HUES48 (cell line): ENCODE measurements around the gene TENM4.

Source experiments
- H3K27ac ChIP-seq: one replicate; pipeline ENCODE4 v1.7.0; 2013; ENCODE audit warnings: low read depth, low read length, inconsistent platforms
- H3K27me3 ChIP-seq: 2 replicates; pipeline ENCODE4 v1.6.1; 2013; ENCODE audit warnings: mild to moderate bottlenecking, low read length; ENCODE audit not compliant: control insufficient read depth, insufficient read depth
- H3K36me3 ChIP-seq: 2 replicates; pipeline ENCODE4 v1.6.1; 2013; ENCODE audit warnings: low read length; ENCODE audit not compliant: control insufficient read depth, insufficient read depth
- H3K4me1 ChIP-seq: 2 replicates; pipeline ENCODE4 v1.6.1; 2013; ENCODE audit warnings: mild to moderate bottlenecking, low read length; ENCODE audit not compliant: control insufficient read depth, insufficient read depth
- H3K4me3 ChIP-seq: 2 replicates; pipeline ENCODE4 v1.5.1; 2013; ENCODE audit warnings: mild to moderate bottlenecking, low read depth, low read length
- H3K9ac ChIP-seq: 2 replicates; pipeline ENCODE4 v1.6.1; 2013; ENCODE audit warnings: mild to moderate bottlenecking, low read depth, low read length, moderate library complexity
- H3K9me3 ChIP-seq: 2 replicates; pipeline ENCODE4 v1.6.1; 2013; ENCODE audit warnings: low read length; ENCODE audit not compliant: control insufficient read depth, insufficient read depth

The TENM4 gene

GRCh38 chr11:78786746-78787145, 654.1 kb downstream of the TENM4 start:
- Histone ChIP-seq H3K4me1 (peaks cover 9% of the 10 kb centered on the region; the same call in 1 of the 2 replicates), H3K9me3 (no peaks in the 10 kb centered on the region), H3K9ac (no peak overlapping the region), H3K4me3 (no peak overlapping the region), H3K36me3 (no peaks in the 10 kb centered on the region), H3K27ac (no peak overlapping the region), H3K27me3 (no peaks in the 10 kb centered on the region)

DNA sequence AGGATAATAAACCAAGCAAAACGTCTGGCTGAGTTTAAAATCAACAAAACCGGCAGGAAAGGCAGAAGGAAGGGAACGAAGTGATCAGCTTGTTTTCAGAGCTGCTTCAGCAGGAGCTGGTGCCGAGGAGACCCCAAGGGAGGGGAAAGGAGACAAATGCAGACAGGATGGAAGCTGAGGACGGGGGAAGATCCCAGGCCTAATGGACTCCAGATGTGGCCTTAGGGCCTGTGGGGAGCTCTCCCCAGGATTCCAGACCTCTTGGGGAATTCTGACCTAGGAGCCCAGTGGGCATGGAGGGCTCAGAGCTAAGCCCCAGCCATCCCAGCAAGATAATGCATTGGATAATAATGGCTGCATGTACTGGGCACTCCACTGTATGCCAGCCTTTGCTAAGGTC, 654.7 kb downstream of the TENM4 start:
- H3K27me3 ChIP-seq, result no peaks in the 10 kb centered on the region
- H3K36me3 ChIP-seq, result no peaks in the 10 kb centered on the region
- H3K9me3 ChIP-seq, result no peaks in the 10 kb centered on the region
- H3K9ac ChIP-seq, result no peak overlapping the region
- no peak overlapping the region for H3K4me3 ChIP-seq
- H3K27ac ChIP-seq, result no peak overlapping the region
- peaks cover 9% of the 10 kb centered on the region; the same call in 1 of the 2 replicates for H3K4me1 ChIP-seq

DNA sequence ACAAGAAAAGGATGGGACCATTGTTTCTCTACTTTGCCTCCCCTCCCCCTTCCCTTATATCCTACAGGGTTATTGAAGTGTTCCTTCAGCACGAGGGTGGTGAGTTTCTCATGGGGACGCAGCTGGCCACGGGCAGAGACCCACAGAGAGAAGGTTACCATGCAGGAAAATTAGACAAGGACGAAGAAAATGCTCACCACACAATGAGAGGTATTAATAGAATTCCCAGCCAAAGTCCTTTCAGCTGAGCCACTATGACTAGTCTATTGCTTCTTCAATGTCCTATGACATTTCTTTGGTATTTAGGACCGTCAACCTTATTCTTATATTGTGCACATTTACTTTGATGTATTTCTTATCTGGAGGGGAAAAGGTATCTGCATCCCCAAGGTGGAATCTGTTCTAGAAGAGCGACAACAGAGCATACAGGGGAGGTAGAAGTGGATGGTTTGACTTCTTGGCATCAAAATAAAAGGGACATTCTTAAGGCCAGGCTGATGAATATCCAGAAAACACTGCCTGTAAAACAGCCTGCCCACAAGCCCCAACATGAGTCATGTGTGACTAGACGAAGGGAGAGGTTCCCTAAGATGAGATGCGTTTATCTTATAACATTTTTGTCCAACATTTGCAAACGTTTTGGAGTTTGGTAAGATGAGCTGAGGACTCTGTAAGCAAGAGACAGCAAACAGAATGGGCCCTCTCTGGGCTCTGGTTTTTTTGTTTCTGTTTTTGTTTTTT, 656.3 kb downstream of the TENM4 start:
- H3K9ac ChIP-seq, result no peak overlapping the region
- H3K36me3 ChIP-seq, result no peaks in the 10 kb centered on the region
- peaks cover 9% of the 10 kb centered on the region; the same call in 1 of the 2 replicates for H3K4me1 ChIP-seq
- H3K27ac ChIP-seq, result no peak overlapping the region
- no peaks in the 10 kb centered on the region for H3K9me3 ChIP-seq
- no peaks in the 10 kb centered on the region for H3K27me3 ChIP-seq
- no peak overlapping the region for H3K4me3 ChIP-seq

- H3K27me3 ChIP-seq, result no peaks in the 10 kb centered on the region
- no peaks in the 10 kb centered on the region for H3K36me3 ChIP-seq
- no peaks in the 10 kb centered on the region for H3K9me3 ChIP-seq
- peaks cover 9% of the 10 kb centered on the region; the same call in 1 of the 2 replicates for H3K4me1 ChIP-seq
- no peak overlapping the region for H3K9ac ChIP-seq
- H3K27ac ChIP-seq, result no peak overlapping the region
- H3K4me3 ChIP-seq, result no peak overlapping the region
Measured at GRCh38 chr11:78783846-78784245, 657.0 kb downstream of the TENM4 start.

GRCh38 chr11:78783301-78783700, 657.5 kb downstream of the TENM4 start:
- Histone ChIP-seq H3K9ac (no peak overlapping the region), H3K9me3 (no peaks in the 10 kb centered on the region), H3K27ac (no peak overlapping the region), H3K36me3 (no peaks in the 10 kb centered on the region), H3K4me1 (peaks cover 9% of the 10 kb centered on the region; the same call in 1 of the 2 replicates), H3K27me3 (no peaks in the 10 kb centered on the region), H3K4me3 (no peak overlapping the region)

GRCh38 chr11:78782725-78783124, 658.1 kb downstream of the TENM4 start:
- no peak overlapping the region for H3K4me3 ChIP-seq
- H3K27ac ChIP-seq, result no peak overlapping the region
- no peaks in the 10 kb centered on the region for H3K9me3 ChIP-seq
- H3K9ac ChIP-seq, result no peak overlapping the region
- no peaks in the 10 kb centered on the region for H3K27me3 ChIP-seq
- H3K4me1 ChIP-seq, result peaks cover 9% of the 10 kb centered on the region; the same call in 1 of the 2 replicates
- H3K36me3 ChIP-seq, result no peaks in the 10 kb centered on the region

DNA sequence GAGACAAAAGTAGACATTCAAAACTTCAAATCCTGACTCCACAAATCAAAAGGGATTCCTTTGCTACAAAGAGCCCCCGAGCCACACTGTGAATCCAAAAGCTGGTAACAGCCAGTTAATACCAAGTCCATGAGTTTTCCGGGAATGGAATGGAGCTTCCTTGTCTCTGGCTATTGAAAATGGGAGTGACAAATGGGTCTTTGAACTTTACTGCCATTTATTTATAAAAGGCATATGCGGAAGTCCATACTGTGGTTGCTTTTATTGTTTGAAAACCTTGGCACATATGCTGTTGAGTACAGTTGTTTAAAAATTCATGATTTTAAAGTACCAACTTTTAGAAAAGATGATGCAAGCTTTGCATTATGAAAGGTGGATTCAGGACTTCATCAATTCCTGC, 659.9 kb downstream of the TENM4 start:
- no peak overlapping the region for H3K4me3 ChIP-seq
- peaks cover 9% of the 10 kb centered on the region; the same call in 1 of the 2 replicates for H3K4me1 ChIP-seq
- H3K27ac ChIP-seq, result no peak overlapping the region
- H3K27me3 ChIP-seq, result no peaks in the 10 kb centered on the region
- no peaks in the 10 kb centered on the region for H3K36me3 ChIP-seq
- H3K9me3 ChIP-seq, result no peaks in the 10 kb centered on the region
- H3K9ac ChIP-seq, result no peak overlapping the region

- no peak overlapping the region for H3K27ac ChIP-seq
- no peaks in the 10 kb centered on the region for H3K27me3 ChIP-seq
- no peaks in the 10 kb centered on the region for H3K36me3 ChIP-seq
- no peak overlapping the region for H3K4me3 ChIP-seq
- no peaks in the 10 kb centered on the region for H3K4me1 ChIP-seq
- no peaks in the 10 kb centered on the region for H3K9me3 ChIP-seq
- no peak overlapping the region for H3K9ac ChIP-seq
Measured at GRCh38 chr11:78773492-78773891, 667.3 kb downstream of the TENM4 start.

- Histone ChIP-seq H3K9ac (no peak overlapping the region), H3K27ac (no peak overlapping the region), H3K4me1 (no peaks in the 10 kb centered on the region), H3K4me3 (no peak overlapping the region), H3K27me3 (no peaks in the 10 kb centered on the region), H3K9me3 (no peaks in the 10 kb centered on the region), H3K36me3 (no peaks in the 10 kb centered on the region)
Measured at GRCh38 chr11:78773077-78773476, 667.8 kb downstream of the TENM4 start.

DNA sequence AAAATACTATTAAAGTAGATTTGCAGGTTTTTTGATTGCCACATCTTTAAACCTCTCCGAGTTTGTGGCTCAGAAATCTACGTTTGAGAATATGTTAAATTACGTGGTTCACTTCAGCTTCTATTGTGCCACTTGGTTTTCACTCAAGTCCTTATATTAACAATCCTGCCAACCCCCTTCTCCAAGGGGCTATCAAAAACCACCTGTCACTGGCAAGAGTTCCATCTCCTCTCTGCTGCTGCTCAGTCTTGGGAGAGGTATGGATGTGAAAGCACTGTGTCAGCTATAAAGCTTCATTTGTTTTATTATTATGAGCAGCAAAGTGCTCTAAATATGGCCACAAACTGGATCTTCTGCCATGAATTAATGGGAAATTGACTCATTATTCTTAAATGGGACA, 668.6 kb downstream of the TENM4 start:
- Histone ChIP-seq H3K9me3 (no peaks in the 10 kb centered on the region), H3K4me3 (no peak overlapping the region), H3K27ac (no peak overlapping the region), H3K36me3 (no peaks in the 10 kb centered on the region), H3K27me3 (no peaks in the 10 kb centered on the region), H3K9ac (no peak overlapping the region), H3K4me1 (no peaks in the 10 kb centered on the region)

DNA sequence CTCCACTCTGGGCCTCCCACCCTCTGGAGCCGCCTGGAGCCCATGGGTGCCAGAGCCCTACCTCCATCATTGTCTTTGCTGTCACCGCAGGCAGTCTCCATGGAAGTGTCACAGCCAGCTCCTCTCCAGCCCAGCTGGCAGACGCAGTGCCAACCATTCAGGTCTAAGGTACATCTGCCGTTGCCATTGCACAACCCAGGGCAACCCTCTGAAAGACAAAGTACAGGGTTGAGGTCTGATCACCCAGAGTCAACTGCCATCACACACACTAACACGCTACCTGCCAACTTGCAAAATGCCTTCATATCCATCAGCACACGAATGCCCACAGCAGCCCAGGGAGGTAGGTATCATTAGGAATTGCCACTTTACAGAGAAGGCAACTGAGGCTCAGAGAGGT, 669.9 kb downstream of the TENM4 start:
- no peaks in the 10 kb centered on the region for H3K4me1 ChIP-seq
- H3K36me3 ChIP-seq, result no peaks in the 10 kb centered on the region
- H3K9me3 ChIP-seq, result no peaks in the 10 kb centered on the region
- H3K9ac ChIP-seq, result no peak overlapping the region
- no peak overlapping the region for H3K4me3 ChIP-seq
- no peaks in the 10 kb centered on the region for H3K27me3 ChIP-seq
- no peak overlapping the region for H3K27ac ChIP-seq
